Stimulated activated CD8-positive, alpha-beta memory T cell treated with anti-CD3 and anti-CD28 coated beads, Interleukin-4, amount 100 ng/mL, for 4 hours (primary cell): ENCODE measurements around the gene AGL.
A peak's percentile ranks its signal among the peaks of the same experiment; 100 is the strongest.
"Not testable (repeated sequence)": the region's sequence is repeated elsewhere in the genome, so short reads cannot be mapped to it uniquely, and the experiment has no call there.

Experiments used
- DNase-seq, 2 donors: peaks; one replicate each; pipeline ENCODE4 v3.0.0-alpha.2; 2020; ENCODE audit warnings: low read depth in 2 of 2, low spot score in 1 of 2

Gene AGL

DNA sequence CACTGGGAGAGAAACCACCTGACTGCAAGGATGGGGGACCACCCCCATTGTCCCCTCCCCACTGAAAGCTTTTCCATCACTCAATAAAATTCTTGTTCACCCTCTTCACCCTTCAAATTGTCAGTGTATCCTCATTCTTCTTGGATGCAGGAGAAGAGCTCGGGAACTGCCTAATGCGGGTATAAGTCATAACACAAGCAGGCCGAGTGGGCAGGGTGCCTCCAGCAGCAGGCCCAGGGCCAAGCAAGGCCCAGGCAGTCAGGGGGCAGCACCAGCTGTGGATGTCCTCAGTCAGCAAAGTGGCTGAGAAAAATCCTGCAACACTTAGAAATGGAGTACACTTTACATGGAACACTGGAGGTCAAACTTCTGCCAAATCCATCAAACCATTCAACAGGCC, 85.9 kb downstream of the AGL start:
- no peak for DNase-seq

DNA sequence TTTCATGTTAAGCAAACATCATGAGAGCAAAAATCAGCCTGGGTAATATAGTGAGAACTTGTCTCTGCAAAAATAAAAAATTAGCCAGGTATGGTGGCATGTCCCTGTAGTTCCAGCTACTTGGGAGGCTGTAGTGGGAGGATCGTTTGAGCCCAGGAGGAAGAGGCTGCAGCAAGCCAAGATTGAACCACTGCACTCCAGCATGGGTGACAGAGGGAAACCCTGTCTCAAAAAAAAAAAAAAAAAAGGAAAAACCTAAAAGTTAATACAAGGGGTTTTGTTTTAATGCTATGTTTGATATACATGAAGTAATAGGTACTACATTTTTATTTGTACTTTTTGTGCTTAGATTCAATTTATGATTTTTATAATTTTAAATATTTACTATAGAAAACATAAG, 92.6 kb downstream of the AGL start:
- DNase-seq = no peak

DNA sequence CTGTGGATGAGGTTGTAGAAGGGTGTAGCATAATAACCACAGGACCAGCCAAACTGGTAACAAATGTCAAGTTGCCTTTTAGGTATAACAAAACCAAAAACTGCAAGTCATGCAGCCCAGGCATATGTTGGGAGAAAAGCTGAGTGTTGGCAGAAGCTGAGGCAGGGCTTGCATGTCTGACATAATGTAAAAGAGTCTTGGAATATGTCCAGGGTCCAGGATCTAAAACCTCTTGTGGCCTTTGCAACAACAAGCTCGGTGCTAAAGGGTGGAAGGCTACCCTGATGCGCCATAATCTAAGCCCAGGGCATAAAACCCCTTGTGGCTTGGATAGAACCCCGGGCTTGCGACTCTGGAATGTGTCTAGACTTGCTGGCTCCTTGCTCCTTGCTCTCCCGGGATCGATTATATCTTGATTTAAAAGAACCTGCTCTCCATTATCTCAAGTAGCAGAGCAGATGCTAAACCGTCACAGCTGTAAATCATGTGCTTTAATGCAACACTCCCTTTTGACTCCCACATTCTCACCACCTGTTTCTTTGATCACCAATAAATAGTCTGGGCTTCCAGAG, 93.1 kb downstream of the AGL start:
- no peak for DNase-seq

DNA sequence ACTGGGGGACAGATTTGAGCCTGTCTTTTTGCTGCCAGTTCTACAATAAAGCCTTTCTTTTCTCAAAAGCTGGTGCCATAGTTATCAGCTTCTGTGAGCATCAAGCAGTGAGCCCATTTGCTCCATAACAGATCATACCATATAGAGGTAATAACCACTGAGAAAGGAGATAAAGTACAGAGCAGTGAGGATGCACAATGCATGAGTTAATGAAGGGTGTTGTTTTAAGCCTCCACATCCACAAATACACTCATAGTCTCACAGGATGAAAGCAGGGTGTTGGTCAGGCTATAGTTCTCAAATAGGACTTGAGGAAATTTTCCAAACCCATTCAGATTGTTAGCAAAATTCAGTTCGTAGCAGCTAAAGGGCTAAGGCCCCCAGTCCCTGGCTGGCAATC, 94.0 kb downstream of the AGL start:
- no peak for DNase-seq

GRCh38 chr1:99945174-99945573, 95.0 kb downstream of the AGL start:
- DNase-seq = no peak

DNA sequence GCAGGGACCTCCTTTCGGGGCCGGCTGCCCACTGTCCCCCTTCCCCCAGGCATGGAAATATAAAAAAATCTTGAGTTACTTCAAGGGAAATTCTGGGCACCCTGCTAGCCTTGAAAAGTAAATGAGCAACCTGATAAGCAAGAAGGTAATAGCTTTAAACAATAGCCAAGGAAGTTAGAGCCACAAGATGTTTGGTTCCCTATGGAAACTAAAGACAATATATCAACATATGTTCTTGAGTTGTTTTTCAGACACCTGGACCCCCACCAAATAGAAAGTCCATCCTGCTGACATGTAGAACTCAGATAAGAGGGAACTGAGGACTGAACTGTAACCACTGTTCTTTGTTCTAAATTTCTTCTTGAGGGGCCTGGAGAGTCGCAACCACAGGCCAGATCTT, 100.3 kb downstream of the AGL start:
- no peak for DNase-seq

DNA sequence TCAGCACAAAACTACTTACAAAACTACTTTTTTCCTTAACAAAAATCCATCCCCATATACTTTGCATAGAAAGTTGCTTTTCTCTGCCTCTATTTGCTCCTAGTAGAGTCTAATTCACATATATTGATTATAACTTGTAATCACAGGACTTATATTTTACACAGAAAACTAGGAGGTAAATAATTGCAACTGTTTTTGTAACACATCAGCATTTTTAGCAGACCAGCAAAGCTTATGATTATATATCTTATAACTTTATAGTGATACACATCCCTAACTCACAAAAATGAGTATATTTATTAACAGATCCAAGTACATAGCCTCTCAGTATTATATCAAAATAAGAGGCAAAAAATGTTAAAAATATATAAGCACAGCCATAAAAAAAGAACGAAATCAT, 102.4 kb downstream of the AGL start:
- no peak for DNase-seq

GRCh38 chr1:99955375-99955774, 105.2 kb downstream of the AGL start:
- no peak for DNase-seq

DNA sequence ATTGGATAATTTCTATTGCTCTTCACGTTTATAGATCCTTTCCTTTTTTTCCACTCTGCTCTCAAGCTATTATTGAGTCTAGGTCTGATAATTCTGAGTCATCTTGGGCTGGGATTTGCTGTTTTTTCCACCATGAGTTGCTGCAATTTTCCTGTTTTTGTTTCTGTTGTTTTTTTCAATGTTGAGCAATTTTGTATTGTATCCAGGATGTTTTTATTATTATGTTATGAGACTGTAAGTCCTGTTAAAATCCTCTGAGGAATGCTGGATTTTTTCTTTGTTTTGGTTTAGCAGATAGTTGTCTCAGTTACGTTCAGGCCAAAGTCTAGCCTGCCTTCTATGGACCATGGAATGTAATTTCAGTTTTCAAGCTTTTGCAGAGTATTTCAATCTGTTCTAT, 106.6 kb downstream of the AGL start:
- DNase-seq = no peak

DNA sequence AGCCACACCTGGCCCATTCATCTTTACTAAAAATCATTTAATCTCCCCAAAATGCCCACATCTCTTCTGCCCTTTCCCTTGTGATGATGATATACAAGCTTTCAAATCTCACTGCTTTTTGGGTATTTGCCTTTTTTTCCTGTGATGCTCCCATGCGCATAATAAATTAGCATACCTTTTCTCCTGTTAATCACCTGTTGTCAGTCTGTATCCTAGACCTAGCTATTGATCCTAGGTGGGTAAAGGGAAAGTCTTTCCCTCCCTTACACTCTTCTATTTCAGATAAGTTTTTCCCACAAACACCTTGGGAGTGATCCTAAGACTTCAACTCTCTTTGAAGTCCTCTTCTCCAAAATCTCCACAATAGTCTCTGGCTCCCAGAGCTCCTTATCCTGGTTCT, 107.7 kb downstream of the AGL start:
- DNase-seq = no peak

DNA sequence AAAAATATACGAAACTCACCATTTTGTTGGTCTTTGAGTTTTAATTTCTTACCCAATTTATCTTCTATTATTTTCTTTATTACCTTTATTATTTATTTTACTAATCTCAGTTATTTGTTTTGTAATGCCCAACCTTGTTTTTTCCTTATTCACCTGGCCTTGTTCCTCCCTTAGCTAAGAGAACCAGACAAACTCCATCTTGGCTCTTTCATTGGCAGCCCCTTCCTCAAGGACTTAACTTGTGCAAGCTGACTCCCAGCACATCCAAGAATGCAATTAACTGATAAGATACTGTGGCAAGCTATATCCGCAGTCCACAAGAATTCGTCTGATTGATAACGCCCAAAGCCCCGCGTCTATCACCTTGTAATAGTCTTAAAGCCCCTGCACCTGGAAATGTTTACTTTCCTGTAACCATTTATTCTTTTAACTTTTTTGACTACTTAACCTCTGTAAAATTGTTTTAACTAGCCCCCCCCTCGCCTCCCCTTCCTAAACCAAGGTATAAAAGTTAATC, 109.1 kb downstream of the AGL start:
- DNase-seq = not testable (repeated sequence)

DNA sequence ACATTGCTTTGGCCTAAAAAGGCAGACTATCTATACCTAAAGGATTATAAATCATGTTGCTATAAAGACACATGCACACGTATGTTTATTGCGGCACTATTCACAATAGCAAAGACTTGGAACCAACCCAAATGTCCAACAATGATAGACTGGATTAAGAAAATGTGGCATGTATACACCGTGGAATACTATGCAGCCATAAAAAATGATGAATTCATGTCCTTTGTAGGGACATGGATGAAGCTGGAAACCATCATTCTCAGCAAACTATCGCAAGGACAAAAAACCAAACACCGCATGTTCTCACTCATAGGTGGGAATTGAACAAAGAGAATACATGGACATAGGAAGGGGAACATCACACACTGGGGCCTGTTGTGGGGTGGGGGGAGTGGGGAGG, 110.1 kb downstream of the AGL start:
- DNase-seq = not testable (repeated sequence)

DNA sequence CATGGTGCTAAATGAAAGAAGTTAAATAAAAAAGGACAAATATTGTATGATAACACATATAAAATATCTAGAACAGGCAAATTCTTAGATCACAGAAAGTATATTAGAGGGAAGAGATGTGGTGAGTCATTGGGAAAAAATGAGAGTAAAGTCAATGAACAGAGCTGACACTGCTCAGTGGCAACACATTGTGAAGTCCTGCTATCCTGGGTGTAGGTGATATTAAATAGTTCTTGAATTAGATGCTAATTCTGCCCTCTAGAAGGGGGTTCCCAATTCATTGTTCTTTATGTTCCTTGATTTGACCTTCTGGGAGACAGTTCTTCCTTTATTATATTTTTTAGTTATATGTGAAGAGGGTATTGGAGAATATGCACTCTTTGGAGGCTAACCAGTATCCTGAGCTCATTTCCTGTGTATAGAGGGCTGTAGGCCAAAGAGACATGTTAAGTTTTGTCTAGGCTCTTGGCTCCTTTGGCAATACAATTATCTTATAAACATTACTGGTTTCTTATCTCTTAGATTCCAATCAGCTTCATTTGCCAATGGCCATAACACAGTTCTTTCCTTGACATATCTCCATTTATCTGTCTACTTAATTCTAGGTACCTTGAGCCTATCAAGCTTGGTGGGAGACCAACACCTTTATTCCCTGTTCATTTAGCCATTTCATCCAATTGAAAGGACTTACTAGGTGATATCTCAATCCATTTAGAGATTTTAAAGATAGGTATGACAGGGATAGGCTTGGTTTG, 113.1 kb downstream of the AGL start:
- DNase-seq = no peak

DNA sequence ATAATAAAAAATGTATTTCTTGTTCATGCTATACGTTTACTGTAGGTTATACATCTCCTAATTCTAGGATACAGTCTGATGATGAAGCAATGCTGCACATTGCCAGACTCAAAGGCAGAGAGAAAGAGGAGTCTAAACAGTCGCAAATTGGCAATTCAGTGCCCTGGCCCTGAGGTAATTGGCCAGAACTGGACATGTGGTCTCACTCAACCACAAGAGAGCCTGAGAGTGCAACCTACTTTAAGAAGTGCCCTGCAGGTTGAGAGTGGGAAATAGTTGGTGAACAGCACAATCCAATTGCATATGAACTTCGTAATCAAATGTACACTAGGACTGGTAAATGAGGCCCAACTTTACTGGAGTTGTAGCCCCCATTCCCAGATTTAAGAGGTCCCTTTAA, 114.6 kb downstream of the AGL start:
- no peak for DNase-seq

DNA sequence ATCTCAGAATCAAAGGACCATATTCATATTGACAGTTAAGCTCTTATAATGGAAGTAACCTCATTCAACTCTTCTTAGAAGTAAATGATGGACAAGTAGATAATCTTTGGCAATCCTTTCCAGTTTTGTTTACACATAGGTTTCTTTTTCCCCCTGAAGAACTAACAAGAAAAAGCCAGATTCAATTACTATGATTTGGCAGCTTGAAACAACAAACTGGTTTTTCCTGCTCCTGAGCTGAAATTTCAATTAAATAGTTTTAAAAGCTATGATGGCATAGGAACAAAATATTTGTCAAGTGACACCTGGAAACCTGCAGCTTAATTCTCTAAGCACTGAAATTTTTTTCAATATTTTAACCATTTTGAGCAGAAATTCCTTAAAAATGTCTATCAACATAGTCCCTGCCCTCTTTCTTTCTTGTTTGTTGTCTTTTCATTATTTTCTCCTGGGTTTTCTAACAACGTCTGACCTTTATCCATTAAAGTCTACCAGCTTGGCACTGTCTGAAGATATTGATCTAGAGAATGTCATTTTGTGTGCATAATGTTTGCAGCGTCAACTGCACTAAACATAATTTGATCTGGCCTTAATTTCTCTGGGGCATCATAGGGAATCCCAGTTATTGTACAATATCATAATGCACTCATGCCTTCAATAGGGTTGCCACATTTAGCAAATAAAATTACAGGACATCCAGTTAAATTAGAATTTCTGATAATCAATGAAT, 115.7 kb downstream of the AGL start:
- DNase-seq = no peak

DNA sequence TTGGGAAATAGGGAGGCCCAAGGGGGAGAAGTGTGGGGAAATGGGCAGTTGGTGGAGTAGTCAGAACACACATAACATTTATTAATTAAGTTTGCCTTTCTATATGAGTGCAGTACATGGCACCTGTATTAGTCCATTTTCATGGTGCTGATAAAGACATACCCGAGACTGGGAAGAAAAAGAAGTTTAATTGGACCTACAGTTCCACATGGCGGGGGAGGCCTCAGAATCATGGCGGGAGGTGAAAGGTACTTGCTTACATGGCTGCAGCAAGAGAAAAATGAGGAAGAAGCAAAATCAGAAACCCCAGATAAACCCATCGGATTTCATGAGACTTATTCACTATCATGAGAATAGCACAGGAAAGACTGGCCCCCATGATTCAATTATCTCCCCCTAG, 118.1 kb downstream of the AGL start:
- no peak for DNase-seq

DNA sequence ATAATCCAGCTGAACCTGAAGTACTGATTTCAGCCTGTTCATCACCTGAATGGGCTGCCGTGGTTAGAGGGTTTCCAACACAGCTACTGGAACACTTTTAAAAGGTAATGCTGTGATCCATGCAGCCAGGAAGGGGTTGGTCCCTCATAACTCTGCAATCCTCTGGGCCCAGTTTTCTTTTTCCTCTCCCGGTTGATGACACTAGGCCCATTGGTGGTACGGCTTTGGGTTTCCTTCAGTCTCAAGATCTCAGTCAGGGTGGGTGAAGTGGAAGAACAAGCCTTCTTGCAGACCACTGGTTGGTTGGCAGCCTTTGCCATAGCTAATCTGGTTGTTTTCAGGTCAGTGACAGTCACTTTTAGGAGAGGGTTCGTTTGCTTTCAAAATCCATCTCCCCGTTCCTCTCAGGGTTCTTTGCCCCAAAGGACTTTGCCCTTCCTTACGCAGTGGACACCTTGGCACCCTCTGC, 119.1 kb downstream of the AGL start:
- no peak for DNase-seq

- DNase-seq = peak; percentile 49 to 57
These were observed 119.8 kb downstream of the AGL start, which contains the start of gene SLC35A3 for GRCh38 chr1:99969729-99970621. Gene SLC35A3, plus strand, starts transcription at chr1:99969996. Its CDS starts 23,559 bp downstream, at chr1:99993555.

DNA sequence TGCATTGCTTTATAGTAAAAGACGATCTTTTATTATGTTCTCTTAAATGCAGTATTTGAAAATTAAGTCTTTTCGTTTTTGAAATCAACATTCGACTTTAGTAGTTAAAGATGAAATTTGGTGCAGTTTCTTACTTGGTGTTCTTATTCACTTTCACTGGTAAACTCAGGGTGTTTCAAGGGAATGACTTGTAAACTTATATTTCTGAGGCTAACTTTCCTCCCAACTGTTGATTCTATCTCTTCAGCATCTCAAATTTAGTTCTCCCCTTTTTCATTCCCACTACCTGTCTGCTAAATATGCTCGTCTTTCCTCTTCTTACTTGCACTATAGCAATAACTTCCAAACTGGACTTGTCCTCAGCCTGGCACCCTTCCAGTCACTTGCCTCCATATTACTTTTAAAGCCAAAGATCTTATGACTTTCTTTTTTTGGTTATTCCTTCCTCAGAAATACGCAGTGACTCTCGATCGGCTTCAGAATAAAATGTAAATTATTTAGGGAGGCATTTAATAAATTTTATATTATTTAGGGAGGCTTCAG, 120.6 kb downstream of the AGL start:
- no peak for DNase-seq

- not testable (repeated sequence) for DNase-seq
These were observed 121.9 kb downstream of the AGL start for GRCh38 chr1:99972066-99972465.
